Dermis microvascular lymphatic vessel endothelial cell (primary cell): ENCODE results near the gene EEF1A2. TPM values are rescaled to one million over a fixed set of nuclear protein-coding genes. Genes with fewer than 3 reads are reported as not detected.
"Not testable (repeated sequence)": the region's sequence is repeated elsewhere in the genome, so short reads cannot be mapped to it uniquely, and the experiment has no call there.

ENCODE experiments used
- DNase-seq, 2 donors: peaks; one replicate each; pipeline versions ENCODE4 v3.0.0 to v3.0.0-alpha.2; 2010; ENCODE audit warnings: low read depth in 2 of 2
- total RNA-seq: library from RNA; depleted of rRNA; stranded (reverse); fragments of >200 nt; gene quantifications from 2 replicates; pipeline ENCODE4 v1.2.1, GENCODE V29; 2014

Gene EEF1A2
- total RNA-seq, 1 donor from 2014 or later: 9.2 TPM

GRCh38 chr20:63520504-63520933 lies 21.6 kb upstream of the EEF1A2 start, which contains the start of gene PPDPF:
Gene PPDPF, plus strand, starts transcription at chr20:63520765. Its CDS starts 544 bp downstream, at chr20:63521309.
- DNase-seq: peak; percentile 51 to 81

DNA sequence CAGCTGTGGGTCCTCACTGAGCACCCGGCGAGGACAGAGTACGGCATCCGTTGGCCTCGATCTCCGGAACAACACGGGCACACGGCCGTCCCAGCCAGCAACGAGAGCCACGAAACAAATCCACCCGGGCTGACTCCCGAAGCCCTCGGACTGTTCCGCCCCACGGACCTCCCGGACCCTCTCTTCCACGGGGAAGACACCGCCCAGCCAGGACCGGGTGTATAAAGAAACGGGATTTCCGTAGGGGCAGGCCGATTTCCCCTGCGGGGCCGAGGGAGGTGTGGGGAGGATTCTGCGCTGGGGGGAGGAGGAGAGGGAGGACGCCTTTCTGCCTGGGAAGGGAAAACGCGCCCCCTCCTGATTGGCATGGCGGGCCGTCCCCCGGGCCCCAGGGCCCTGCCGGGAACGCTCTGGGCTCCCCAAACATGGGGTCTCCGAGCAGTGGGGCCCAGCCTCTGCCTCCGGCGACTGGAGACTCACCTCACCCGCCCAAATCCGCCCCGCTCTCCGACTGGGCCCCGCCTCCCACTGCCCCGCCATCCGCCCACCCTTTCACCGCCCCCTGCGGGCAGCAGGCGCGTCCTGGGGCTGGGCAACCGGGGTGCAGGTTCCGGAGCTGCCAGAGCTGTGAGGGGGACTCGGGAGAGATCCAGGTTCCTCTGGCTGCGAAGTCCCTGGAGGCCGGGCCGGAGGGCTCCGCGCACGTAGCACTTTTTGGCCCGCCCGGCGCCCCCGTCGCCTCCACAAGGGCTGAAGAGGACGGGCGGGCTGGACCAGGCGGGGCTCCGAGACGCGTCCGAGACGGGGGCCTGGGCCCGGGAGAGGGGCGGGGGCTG lies 21.0 kb upstream of the EEF1A2 start:
- peak in 1 of 2 donors; percentile 57 for DNase-seq

GRCh38 chr20:63518946-63519667 lies 20.2 kb upstream of the EEF1A2 start:
- no peak for DNase-seq

- DNase-seq: no peak
These were observed 19.5 kb upstream of the EEF1A2 start for GRCh38 chr20:63518351-63518861.

- no peak for DNase-seq
These were observed 18.8 kb upstream of the EEF1A2 start for GRCh38 chr20:63517376-63518309.

DNA sequence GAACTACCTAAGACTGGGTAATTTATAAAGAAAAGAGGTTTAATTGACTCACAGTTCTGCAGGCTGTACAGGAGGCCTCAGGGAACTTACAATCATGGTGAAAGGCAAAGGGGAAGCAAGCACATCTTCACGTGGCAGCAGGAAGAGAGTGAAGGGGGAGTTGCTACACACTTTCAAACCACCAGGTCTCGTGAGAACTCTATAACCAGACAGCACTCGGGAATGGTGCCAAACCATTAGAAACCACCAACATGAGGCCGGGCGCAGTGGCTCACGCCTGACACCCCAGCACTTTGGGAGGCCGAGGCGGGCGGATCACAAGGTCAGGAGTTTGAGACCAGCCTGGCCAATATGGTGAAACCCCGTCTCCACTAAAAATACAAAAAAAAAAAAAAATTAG lies 15.6 kb upstream of the EEF1A2 start:
- DNase-seq: not testable (repeated sequence)

DNA sequence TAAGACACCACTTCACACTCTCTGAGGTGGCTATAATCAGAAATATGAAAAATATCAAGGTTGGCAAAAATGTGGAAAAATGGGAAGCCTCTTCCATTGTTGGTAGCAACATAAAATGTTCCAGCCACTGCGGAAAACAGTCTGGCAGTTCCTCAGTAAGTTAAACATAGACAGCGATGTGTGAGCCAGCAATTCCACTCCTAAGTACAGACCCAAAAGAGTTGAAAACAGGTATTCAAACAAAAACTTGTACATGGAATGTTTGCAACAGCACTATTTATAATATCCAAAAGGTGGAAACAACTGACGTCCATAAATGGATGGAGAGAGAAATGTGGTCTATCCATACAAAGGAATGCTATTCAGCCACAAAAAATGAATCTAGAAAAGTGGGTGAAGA lies 14.3 kb upstream of the EEF1A2 start:
- no peak for DNase-seq

DNA sequence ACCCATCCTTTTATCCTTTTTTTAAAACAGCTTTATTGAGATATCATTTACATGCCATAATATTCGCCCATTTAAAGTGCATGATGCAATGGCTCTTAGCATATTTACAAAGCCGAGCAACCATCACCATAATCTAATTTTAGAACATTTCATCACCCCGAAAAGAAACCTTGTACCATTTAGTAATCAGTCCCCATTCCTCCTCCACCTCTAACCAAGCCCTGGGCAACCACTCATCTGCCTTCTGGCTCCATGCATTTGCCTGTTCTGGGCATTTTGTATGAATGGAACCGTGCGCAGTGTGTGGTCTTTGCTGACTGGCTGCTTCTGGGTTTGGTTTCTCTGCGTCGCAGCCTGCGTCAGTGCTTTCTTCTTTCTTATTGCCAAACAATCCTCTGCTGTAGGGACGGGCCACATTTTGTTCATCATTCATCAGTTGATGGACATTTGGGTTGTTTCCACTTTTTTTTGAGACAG lies 10.2 kb upstream of the EEF1A2 start:
- DNase-seq: no peak

DNA sequence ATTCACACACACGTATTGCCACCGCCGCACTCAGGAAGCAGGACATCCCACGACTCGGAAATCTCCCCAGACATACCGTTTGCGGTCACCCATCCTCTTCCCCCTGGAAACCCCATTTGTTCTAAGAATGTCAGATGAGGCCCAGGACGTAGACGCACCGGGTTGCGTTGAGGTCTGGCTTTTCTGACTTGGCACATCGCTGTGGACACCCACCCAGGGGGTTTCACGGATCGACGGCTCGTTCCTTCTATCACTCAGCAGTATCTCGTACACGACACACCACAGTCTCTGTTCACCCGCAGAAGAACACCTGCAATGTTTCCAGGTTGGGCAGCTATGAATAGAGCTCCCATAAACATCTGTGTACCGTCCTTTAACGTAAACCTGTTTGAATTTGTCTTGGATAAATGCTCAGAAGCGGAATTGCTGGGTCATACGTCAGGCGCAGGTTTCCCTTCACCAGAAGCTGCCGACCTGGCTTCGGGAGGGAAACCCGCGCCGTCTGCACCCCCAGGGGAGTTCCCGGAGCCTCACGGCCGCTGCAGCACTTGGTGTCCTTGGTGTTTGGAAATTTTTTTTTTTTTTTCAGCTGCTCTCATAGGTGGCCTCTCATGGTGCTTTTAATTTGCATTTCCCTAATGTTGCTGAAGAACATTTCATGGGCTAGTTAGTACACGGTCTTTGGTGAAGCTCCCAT lies 9.3 kb upstream of the EEF1A2 start:
- no peak for DNase-seq

GRCh38 chr20:63507083-63507743 lies 8.3 kb upstream of the EEF1A2 start:
- DNase-seq: no peak

GRCh38 chr20:63505723-63506122 lies 6.8 kb upstream of the EEF1A2 start:
- DNase-seq: no peak

GRCh38 chr20:63505281-63505680 lies 6.4 kb upstream of the EEF1A2 start:
- DNase-seq: no peak

- DNase-seq: no peak
These were observed 5.8 kb upstream of the EEF1A2 start for GRCh38 chr20:63504642-63505041.

DNA sequence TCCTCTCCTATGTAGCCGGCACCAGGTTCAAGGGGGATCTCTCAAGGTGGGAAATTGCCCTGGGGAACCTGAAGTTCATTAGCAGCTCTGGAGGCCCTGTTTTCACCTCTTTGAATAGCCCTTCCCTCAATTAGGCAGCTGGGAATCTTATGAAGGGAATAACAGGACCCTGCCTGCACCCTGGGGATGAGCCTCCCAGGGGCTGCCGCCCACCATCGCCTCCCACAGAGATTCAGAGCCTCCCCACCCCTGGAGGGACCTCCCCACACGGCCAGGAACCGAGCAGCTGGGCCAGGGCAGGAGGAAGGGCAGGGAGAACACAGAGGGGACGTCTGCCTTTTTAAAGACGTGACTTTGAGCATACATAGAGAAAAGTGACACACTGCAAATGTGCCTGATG lies 4.6 kb upstream of the EEF1A2 start:
- no peak for DNase-seq

DNA sequence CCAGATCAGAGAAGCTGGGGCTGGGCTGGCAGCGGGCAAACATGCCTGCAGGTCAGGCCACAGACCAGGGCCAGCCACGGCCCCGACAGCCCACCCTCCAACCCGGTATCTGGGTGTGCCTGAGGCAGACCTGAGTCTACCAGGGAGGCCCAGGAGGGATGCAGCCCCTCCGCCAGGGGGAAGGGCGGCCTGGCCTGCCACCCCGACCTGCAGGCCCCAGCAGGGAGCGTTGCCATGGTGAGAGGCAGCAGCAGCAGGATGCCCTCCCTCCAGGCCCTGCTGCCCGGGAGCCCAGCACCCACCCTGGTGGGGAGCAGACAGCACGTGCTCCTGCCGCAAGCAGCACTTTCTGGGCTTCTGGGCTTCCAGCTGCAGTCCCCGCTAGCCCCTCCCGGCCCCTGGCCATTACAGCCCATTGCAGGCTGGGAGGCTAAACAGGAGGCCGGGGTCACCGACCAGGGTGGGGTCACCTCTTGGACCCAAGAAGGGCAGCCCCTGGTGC lies 3.8 kb upstream of the EEF1A2 start:
- DNase-seq: no peak

DNA sequence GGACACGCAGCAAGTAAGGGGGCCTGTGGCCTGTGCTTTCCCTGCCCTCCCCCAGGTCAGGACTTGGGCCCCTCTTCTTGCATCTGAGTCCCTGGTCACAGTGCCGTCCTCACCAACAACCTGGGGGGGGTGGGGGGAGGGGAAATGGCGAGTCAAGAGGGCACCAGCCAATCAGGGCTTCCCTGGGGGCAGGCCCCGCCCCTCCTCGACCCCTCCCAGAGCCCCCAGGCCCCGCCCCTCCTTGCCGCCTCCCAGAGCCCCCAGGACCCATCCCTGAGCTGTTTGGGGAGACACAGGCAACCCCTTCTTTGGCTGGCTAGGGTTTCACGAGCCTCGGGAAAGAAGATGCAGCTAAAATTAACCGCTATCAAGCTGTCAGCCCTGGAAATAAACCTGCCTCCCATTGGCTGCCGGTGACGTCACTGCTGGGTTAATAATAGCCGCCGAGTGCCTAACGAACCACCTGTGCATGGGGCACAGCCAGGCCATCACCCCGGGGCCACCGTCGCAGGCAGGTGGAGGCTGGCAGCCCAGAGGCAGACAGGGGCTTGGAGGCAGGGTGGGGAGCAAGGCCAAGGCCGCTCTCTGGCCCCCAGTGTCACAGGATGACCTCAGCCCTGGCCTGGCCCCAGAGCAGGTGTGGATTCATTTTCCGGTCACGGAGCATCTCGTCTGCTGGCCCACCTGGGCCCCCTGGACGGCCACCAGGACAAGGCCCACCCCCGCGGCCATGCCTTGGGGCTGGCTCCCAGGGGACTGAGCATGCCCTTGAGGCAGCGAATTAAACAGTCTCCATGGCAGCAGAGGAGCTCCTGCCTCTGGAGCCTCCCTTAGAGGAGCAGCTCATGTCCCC lies 3.2 kb upstream of the EEF1A2 start:
- peak in 1 of 2 donors; percentile 20 for DNase-seq

- no peak for DNase-seq
These were observed 2.3 kb upstream of the EEF1A2 start for GRCh38 chr20:63500902-63501817.
